GM06990 (cell line): Measurements from ENCODE around the gene NADK2.
"Not testable (repeated sequence)": the region's sequence is repeated elsewhere in the genome, so short reads cannot be mapped to it uniquely, and the experiment has no call there.

Experiments
- DNase-seq: peaks from one replicate; pipeline ENCODE4 v3.0.0-alpha.2; 2011; ENCODE audit not compliant: insufficient read length; ENCODE audit errors: extremely low read depth
- H3K27me3 ChIP-seq: replicated peaks from 2 replicates; pipeline ENCODE4 v1.6.0; 2011; ENCODE audit warnings: low read length; ENCODE audit not compliant: control insufficient read depth, insufficient read depth
- H3K36me3 ChIP-seq: 2 replicates; pipeline ENCODE4 v1.5.1; 2011; ENCODE audit warnings: low read length; ENCODE audit not compliant: control insufficient read depth, insufficient read depth
- H3K4me3 ChIP-seq: replicated peaks from 2 replicates; pipeline ENCODE4 v1.5.1; 2011; ENCODE audit warnings: low read depth, mild to moderate bottlenecking, control low read depth, low read length
- CTCF ChIP-seq: IDR thresholded peaks from 2 replicates; pipeline ENCODE4 v1.5.1; 2011; ENCODE audit warnings: low read length, control low read depth, mild to moderate bottlenecking, inconsistent platforms; ENCODE audit not compliant: insufficient read depth, poor library complexity, severe bottlenecking

NADK2 gene

GRCh38 chr5:36241631-36242533, at the start of gene NADK2:
Gene NADK2 (minus strand): TSS chr5:36241925. CDS start chr5:36241798, 127 bp downstream.
- Histone ChIP-seq H3K4me3 (peak within 1 kb of the TSS; percentile 77), H3K36me3 (no peaks in the 10 kb centered on the region), H3K27me3 (no peaks in the 10 kb centered on the region)
- peak; percentile 78 for TF ChIP-seq CTCF
- peak; percentile 94 for DNase-seq

GRCh38 chr5:36285837-36286615, 44.3 kb upstream of the NADK2 start:
- no peak for TF ChIP-seq CTCF
- H3K36me3 ChIP-seq, result no peaks in the 10 kb centered on the region
- no peak overlapping the region for H3K4me3 ChIP-seq
- H3K27me3 ChIP-seq, result no peaks in the 10 kb centered on the region
- no peak for DNase-seq

GRCh38 chr5:36283775-36284174, 42.0 kb upstream of the NADK2 start:
- not testable (repeated sequence) for H3K4me3 ChIP-seq, H3K36me3 ChIP-seq, H3K27me3 ChIP-seq, DNase-seq

- no peak for TF ChIP-seq CTCF
- DNase-seq, result no peak
- Histone ChIP-seq H3K36me3 (no peaks in the 10 kb centered on the region), H3K27me3 (no peaks in the 10 kb centered on the region), H3K4me3 (no peak overlapping the region)
These were observed 39.9 kb upstream of the NADK2 start for GRCh38 chr5:36281626-36282025.

- no peak for DNase-seq
These were observed 37.5 kb upstream of the NADK2 start for GRCh38 chr5:36279054-36279698.

More at GRCh38 chr5:36279054-36279698, 37.5 kb upstream of the NADK2 start:
- Histone ChIP-seq H3K27me3 (no peaks in the 10 kb centered on the region), H3K36me3 (no peaks in the 10 kb centered on the region), H3K4me3 (no peak overlapping the region)
- TF ChIP-seq CTCF, result no peak
